Measurements from ENCODE around the gene UBE2QL1. TPM values are rescaled to one million over a fixed set of nuclear protein-coding genes. Genes with fewer than 3 reads are reported as not detected.

Gene UBE2QL1
- total RNA-seq, 1 donor from 2014 or later, result not detected

DNA sequence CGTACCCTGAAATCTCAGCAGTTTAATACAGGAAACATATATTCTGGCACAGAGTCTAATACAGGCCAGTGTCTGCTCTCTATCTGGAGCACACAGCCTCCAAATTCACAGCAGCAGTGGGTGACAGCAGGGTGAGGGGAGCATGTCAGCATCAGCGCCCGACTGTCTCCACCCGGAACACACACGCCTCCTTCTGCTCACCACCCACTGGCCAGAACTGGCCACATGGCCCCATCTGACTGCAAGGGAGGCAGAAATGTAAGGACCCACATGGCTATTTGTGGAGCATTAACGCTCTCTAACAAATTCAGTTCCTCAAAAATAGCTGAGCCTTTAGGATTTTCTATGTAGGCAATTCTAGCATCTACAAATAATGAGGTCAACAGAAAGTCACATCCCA is 24.6 kb downstream of the UBE2QL1 start:
- Histone ChIP-seq H3K36me3 (no peaks in the 10 kb centered on the region), H3K4me1 (no peaks in the 10 kb centered on the region), H3K27ac (no peak overlapping the region), H3K9me3 (no peaks in the 10 kb centered on the region), H3K4me3 (no peak overlapping the region), H3K27me3 (ENCODE audit: low read depth) (peaks cover 8% of the 10 kb centered on the region)
- intact Hi-C loops (cut with DNase I), result no loop called here
- no peak for DNase-seq
- TF ChIP-seq, protein P1, sequence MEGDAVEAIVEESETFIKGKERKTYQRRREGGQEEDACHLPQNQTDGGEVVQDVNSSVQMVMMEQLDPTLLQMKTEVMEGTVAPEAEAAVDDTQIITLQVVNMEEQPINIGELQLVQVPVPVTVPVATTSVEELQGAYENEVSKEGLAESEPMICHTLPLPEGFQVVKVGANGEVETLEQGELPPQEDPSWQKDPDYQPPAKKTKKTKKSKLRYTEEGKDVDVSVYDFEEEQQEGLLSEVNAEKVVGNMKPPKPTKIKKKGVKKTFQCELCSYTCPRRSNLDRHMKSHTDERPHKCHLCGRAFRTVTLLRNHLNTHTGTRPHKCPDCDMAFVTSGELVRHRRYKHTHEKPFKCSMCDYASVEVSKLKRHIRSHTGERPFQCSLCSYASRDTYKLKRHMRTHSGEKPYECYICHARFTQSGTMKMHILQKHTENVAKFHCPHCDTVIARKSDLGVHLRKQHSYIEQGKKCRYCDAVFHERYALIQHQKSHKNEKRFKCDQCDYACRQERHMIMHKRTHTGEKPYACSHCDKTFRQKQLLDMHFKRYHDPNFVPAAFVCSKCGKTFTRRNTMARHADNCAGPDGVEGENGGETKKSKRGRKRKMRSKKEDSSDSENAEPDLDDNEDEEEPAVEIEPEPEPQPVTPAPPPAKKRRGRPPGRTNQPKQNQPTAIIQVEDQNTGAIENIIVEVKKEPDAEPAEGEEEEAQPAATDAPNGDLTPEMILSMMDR (IDR thresholded peaks at IDR 0.05), result no peak
- no peak for ATAC-seq

DNA sequence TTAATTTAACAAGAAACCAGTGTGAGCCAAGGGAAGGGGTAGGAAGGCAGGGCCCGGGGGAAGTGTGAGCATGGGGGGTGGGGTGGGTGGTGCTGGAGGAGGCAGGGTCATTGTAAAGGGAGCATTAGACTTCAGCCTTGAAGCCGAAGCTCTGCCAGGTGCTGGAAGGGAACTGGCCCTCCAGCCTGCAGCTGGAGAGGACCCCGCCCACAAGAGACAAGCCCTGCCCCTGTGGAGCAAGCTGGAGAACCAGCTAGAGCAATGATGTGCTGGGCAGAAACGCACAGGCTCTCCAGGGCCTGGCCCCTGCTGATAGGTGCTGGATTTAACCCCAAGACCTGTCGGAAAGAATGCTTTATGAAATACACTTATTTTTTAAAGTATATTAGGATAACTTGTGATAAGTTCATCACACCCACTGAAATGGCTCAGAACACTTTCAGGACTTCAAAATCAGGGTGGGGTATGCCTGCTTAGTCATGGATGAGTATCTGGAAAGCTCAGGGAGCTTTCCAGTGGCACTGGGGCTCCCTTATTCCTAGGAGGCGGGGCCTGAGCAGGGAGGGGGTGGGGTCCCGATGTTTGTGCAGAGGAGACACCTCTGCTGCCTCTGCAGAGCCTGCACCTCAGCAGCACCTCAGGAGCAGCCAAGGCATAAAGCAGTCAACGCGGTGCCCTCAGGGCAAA is 27.1 kb downstream of the UBE2QL1 start:
- Histone ChIP-seq H3K4me1 (no peaks in the 10 kb centered on the region), H3K9me3 (no peaks in the 10 kb centered on the region), H3K4me3 (no peak overlapping the region), H3K27ac (no peak overlapping the region), H3K36me3 (no peaks in the 10 kb centered on the region), H3K27me3 (ENCODE audit: low read depth) (no peaks in the 10 kb centered on the region)
- TF ChIP-seq, protein P1 (IDR thresholded peaks at IDR 0.05), result no peak
- ATAC-seq (peak; percentile 14 to 45), DNase-seq (no peak)
- intact Hi-C loops (cut with DNase I), result no loop called here

DNA sequence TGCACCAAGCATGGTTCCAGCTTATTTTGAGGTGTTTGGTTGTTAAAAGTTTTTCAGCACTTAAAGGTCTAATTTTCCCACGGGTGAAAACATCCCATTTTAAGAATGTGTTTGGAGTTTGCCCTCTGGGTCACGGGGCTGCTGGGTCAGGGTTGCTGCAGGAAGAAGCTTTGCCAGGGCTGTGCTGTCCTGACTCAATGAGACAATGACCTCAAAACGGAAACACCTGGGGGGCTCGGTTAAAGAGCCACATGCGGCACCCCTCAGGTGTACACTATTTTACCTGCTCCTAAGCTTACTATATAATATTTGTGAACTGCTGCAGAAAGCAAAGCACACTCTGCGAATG is 27.6 kb downstream of the UBE2QL1 start:
- Histone ChIP-seq H3K9me3 (no peaks in the 10 kb centered on the region), H3K27me3 (ENCODE audit: low read depth) (no peaks in the 10 kb centered on the region), H3K4me1 (no peaks in the 10 kb centered on the region), H3K27ac (no peak overlapping the region), H3K36me3 (no peaks in the 10 kb centered on the region), H3K4me3 (no peak overlapping the region)
- no peak for ATAC-seq
- TF ChIP-seq, protein P1 (IDR thresholded peaks at IDR 0.05), result no peak
- DNase-seq, result no peak
- intact Hi-C loops (cut with DNase I), result no loop called here

DNA sequence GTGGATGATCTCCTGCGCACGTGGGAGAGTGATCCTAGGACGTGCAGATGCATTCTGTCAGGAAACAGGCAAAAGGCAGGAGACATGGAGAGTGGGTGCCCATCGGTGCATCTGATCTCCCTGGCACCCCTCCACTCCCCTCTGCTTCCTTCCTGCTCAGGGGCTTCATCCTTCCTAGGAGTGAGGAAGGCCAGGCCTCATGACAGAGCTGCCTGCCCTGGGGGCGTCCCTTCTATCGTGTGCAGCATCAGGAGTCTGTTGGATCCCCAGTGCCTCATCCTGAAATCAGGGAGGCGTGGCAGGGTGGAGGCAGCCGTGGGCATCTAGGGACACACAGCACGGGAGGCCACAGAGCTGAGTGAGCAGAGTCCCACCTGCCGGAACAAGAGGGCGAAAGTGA is 30.1 kb downstream of the UBE2QL1 start:
- no peak overlapping the region for H3K4me3 ChIP-seq
- intact Hi-C loops (cut with DNase I), result no loop called here
- no peaks in the 10 kb centered on the region for H3K36me3 ChIP-seq
- no peak overlapping the region for H3K27ac ChIP-seq
- no peaks in the 10 kb centered on the region for H3K4me1 ChIP-seq
- H3K27me3 ChIP-seq (ENCODE audit: low read depth), result no peaks in the 10 kb centered on the region
- ATAC-seq (no peak), DNase-seq (no peak)
- TF ChIP-seq, protein P1 (IDR thresholded peaks at IDR 0.05), result no peak
- no peaks in the 10 kb centered on the region for H3K9me3 ChIP-seq

DNA sequence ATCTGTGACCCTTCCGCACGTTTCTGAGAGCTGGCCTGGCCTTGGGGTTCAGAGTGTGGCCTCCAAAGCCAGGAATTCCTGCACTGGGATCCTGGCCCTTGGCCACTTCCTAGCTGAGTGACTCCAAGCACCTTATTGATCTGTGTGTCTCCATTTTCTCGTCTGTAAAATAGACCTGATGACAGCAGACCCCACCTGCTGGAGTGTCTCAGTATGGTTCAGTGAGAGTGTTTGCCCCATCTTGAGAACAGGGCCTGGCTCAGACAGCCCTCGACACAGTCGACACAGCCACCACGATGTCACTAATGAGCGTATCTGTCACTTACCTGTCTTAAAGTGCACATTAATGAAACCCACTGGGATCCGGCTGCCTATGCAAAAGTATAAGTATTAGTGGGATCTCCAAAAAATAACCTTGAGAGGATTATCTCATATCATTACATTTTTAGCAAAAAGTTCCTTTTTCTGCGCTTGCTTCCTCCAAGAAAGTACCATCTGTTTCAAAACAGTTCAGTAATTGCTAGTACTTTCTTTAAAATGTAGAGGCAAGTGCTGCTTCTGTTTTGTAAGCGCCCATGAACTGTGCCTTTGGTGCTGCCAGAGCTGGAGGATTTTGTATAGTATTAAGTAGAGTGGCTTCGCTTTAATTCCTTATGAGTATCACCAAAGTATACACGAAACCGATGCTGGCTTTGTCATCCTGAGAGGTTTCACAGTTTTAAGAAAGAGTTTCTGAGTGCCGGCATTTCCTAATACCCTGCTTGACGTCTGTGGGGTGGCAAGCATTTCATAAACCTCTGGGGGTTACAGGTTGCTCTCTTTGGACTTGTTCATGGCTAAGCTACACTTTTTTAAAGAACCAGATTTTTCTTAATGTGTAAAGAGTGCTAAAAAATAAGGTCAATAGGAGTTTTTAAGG is 31.7 kb downstream of the UBE2QL1 start:
- Histone ChIP-seq H3K27ac (no peak overlapping the region), H3K4me3 (no peak overlapping the region), H3K27me3 (ENCODE audit: low read depth) (no peaks in the 10 kb centered on the region), H3K4me1 (no peaks in the 10 kb centered on the region), H3K9me3 (no peaks in the 10 kb centered on the region), H3K36me3 (no peaks in the 10 kb centered on the region)
- intact Hi-C loops (cut with DNase I), result no loop called here
- DNase-seq (no peak), ATAC-seq (no peak)
- TF ChIP-seq, protein P1 (IDR thresholded peaks at IDR 0.05), result no peak
